Muscle of leg (tissue), 11 donors: ENCODE measurements around the gene SETBP1. TPM values are rescaled to one million over a fixed set of nuclear protein-coding genes. Genes with fewer than 3 reads are reported as not detected.

Source experiments
- DNase-seq: peaks from one replicate; pipeline ENCODE4 v3.0.0; 2013
- H3K27ac ChIP-seq: one replicate; pipeline ENCODE4 v1.5.1; 2013; ENCODE audit warnings: mild to moderate bottlenecking, low read length, control low read depth
- H3K27me3 ChIP-seq: one replicate; pipeline ENCODE4 v1.6.1; 2013; ENCODE audit warnings: low read length; ENCODE audit not compliant: control insufficient read depth, insufficient read depth
- H3K36me3 ChIP-seq: one replicate; pipeline ENCODE4 v1.6.1; 2013; ENCODE audit warnings: low read length; ENCODE audit not compliant: control insufficient read depth, insufficient read depth
- H3K4me1 ChIP-seq: one replicate; pipeline ENCODE4 v1.6.1; 2013; ENCODE audit warnings: low read length; ENCODE audit not compliant: control insufficient read depth, insufficient read depth
- H3K4me3 ChIP-seq: one replicate; pipeline ENCODE4 v1.5.1; 2013; ENCODE audit warnings: low read length, control low read depth
- H3K9me3 ChIP-seq: replicated peaks from 2 replicates; pipeline ENCODE4 v1.6.1; 2013; ENCODE audit warnings: low read depth, low read length; ENCODE audit not compliant: control insufficient read depth
- WGBS: methylation state at CpG from one replicate; pipeline ENCODE4 v1.1.5; 2013; ENCODE audit warnings: missing lambda C conversion rate; ENCODE audit not compliant: insufficient coverage; 5-methylcytosine and 5-hydroxymethylcytosine counted together
- polyA plus RNA-seq, 8 donors: library from polyadenylated mRNA; unstranded; fragments of 120-200 nt; gene quantifications; one replicate each; pipeline versions ENCODE4 v1.2.1 to v1.2.3, GENCODE V29; 2013; ENCODE audit warnings: inconsistent platforms in 1 of 8, low replicate concordance in 1 of 8; ENCODE audit not compliant: insufficient read length in 8 of 8, insufficient read depth in 1 of 8
- total RNA-seq: library from RNA; stranded (reverse); fragments of 120-200 nt; gene quantifications from one replicate; pipeline ENCODE4 v1.2.4, GENCODE V29; 2013

The SETBP1 gene
- total and polyA plus RNA-seq, 9 donors = 11.0 to 20.5 (median 16.8) TPM

DNA sequence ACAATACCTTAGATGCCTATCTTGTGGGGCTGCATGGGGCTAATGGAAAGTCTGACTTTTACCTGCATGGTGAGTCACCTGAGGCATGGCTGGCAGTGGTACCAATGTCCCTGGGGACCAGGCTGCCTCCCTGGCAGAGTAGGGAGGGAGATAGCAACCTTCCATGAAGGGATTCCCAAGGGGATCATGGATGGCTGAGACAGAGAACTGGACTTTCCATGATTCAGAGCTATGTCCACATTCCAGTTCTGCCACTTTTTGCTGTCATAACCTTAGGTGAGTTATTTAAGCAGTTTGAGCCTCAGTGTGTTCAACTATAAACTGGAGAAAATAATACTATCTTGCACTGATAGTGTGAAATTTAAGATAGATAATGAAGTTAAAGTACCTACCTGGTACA, 178.6 kb downstream of the SETBP1 start:
- H3K27ac ChIP-seq = no peak overlapping the region
- no peaks in the 10 kb centered on the region for H3K27me3 ChIP-seq
- no peak for DNase-seq
- H3K9me3 ChIP-seq = no peaks in the 10 kb centered on the region
- peaks cover 30% of the 10 kb centered on the region for H3K4me1 ChIP-seq
- H3K36me3 ChIP-seq = peaks cover 2% of the 10 kb centered on the region
- no peak overlapping the region for H3K4me3 ChIP-seq

DNA sequence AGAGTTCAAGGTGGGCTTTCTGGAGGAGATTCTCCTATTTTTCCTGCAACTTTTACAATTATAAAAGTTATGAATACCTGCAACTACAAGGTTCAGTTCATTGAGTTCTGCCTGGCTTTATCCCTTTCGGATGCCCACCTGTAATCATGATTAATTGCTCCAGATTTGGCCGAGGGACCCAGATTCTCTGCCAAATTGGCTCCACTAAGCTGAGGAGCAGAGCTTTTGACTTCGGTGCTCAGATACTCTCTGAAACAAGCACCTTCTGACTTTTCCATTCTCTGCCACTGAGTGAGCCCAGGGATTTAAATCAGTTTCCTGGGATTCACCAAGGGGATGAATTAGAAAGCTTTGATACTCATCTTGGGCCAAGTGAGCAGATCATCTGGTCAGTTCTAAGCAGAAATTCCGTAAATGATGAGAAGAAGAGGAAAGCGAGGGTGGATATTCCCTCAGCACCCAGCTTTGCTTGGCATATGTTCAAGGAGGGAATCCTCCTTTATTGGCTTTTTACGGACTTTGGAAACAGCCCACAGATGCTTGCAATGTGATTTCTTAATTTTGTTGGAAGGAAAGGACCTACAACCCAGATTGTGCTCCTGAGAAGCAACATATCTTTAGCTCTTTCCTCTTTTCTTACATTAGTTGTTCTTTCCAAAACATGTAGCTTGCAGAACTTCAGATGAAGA, 179.2 kb downstream of the SETBP1 start:
- peaks cover 34% of the 10 kb centered on the region for H3K4me1 ChIP-seq

DNA sequence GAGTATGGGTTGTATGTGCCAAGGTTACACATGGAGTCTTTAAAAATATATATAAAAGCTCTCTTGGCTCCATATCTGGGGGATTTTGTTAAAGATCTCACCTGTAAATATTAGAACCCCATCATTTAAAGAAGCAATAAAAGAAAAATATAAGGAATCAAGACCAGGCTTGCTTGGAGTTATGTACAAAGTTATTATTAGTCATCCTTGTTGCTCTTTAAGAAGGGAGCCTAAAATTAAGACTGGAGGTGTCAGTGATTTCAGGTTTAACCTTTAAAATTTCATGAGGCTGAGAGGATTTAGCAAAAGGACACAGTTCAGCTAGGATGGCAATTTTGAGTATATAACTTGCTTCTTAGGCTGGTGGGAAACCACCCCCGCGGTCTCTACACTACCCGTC, 181.4 kb downstream of the SETBP1 start:
- Histone ChIP-seq H3K4me3 (no peak overlapping the region), H3K9me3 (no peaks in the 10 kb centered on the region), H3K27ac (no peak overlapping the region), H3K4me1 (peaks cover 31% of the 10 kb centered on the region), H3K36me3 (no peaks in the 10 kb centered on the region), H3K27me3 (no peaks in the 10 kb centered on the region)
- WGBS = no CpG with 5 or more reads among the region's 3 CpGs
- no peak for DNase-seq

More for the DNA sequence above, 179.2 kb downstream of the SETBP1 start:
- H3K9me3 ChIP-seq = no peaks in the 10 kb centered on the region
- no peak overlapping the region for H3K27ac ChIP-seq
- 36% methylated on average over 5 of the region's 6 CpGs for WGBS
- H3K4me3 ChIP-seq = no peak overlapping the region
- H3K27me3 ChIP-seq = no peaks in the 10 kb centered on the region
- peak; percentile 90 for DNase-seq
- peaks cover 2% of the 10 kb centered on the region for H3K36me3 ChIP-seq

DNA sequence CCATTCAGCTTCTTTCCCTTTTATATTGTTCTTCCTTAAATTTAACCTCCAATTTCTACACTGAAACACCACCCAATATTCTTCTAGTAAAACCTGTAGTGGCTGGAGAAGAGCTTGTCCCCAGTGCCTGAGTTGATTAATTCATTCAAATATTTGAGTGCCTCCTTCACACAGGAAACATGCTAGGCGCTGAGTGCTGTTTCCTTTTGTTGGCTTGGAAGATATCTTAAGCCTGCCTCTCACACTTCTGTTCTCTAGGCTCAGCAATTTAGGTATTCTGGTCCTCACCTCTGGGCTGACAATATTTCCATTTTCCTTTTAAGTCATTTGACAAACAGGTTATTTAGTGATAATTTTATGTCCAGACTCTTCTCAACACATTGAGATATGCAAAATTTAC, 185.4 kb downstream of the SETBP1 start:
- Histone ChIP-seq H3K4me3 (no peak overlapping the region), H3K9me3 (no peaks in the 10 kb centered on the region), H3K4me1 (peaks cover 13% of the 10 kb centered on the region), H3K27me3 (no peaks in the 10 kb centered on the region), H3K36me3 (peaks cover 10% of the 10 kb centered on the region), H3K27ac (no peak overlapping the region)
- DNase-seq = no peak
- WGBS = no CpG with 5 or more reads among the region's 1 CpG

DNA sequence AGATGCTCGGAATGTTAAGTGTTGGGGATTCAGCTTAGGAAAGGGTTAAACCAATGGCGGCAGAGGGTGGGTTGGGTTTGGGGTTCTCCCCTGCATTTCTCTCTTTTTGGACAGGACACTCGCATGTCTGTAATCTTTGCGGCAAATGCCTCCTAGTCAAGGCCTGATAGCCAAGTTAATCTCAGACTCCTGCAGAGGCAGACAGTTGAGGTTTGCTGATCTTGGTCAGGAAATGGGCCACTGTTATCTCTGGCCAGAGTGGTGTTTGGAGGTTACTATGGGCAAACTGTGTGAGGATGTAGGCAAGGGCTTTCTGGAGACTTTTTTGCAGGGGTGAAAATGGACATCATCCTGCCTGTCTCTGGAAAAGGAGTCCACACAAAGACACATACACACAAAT, 188.8 kb downstream of the SETBP1 start:
- Histone ChIP-seq H3K27ac (no peak overlapping the region), H3K27me3 (no peaks in the 10 kb centered on the region), H3K9me3 (no peaks in the 10 kb centered on the region), H3K4me3 (no peak overlapping the region), H3K36me3 (peaks cover 14% of the 10 kb centered on the region), H3K4me1 (peaks cover 1% of the 10 kb centered on the region)
- no peak for DNase-seq
- WGBS = 80% methylated on average over 3 of the region's 4 CpGs

DNA sequence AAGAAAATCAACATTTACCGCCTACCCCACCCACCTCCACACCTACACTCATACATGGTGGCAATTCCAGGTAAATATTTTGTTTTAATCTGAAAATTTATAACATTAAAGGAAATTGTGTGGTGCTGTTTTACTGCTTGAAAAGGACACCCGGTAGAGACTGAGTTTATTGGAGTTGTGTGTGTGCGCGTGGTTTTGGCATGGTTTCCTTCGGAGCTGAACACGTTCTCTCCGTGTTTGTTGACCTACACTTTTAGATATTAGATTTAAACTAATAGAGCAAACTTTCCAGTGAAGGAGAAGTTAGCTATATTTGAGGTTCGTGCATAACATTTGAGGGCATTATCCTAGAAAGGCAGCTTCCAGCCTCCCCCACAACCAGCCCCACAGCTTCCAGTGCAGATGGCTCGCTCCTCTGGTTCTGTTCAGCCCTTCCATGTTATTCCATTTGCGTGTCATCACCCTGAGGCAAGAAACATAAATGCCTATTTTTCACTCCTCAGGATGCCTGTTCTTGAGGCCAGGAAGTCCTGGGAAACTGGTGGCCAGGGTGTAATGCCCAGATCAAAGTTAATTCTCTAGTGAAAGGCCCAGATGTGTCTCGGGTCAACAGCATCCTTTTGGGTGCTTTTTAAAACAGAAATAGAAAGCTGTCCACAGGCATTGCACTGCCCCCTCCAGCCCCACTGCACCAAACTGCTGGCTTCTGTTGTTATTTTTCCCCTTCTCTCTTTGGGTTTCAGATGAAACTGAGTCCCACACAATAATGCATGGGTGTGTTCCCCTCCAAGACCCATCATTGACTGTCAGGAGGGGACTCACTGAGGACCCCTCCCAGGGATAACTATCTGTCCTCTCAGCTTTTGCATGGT, 190.2 kb downstream of the SETBP1 start:
- Histone ChIP-seq H3K27me3 (no peaks in the 10 kb centered on the region), H3K36me3 (peaks cover 17% of the 10 kb centered on the region), H3K9me3 (no peaks in the 10 kb centered on the region), H3K4me1 (no peaks in the 10 kb centered on the region), H3K4me3 (no peak overlapping the region), H3K27ac (no peak overlapping the region)
- DNase-seq = no peak
- WGBS = 77% methylated on average over 4 of the region's 11 CpGs

DNA sequence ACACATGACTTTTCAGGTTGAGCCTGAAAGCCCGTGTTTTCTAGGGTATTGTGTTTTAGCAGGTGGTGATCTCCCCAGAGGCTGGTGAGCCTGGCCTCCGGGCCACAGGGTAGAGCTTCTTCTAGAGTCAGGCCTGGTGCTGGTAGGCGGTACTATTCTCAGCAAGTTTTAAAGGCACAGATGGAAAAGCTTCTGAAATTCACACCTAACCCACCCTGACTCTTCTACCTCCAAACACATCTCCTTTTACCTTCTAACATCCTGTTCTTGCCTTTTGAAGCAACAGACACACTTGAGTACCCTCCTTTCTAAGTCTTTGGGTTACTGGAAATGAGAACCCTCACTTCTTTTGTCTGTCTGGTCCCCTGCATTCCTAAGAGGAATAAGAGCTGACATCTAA, 191.1 kb downstream of the SETBP1 start:
- Histone ChIP-seq H3K27ac (no peak overlapping the region), H3K36me3 (peaks cover 17% of the 10 kb centered on the region), H3K9me3 (no peaks in the 10 kb centered on the region), H3K27me3 (no peaks in the 10 kb centered on the region), H3K4me3 (no peak overlapping the region), H3K4me1 (no peaks in the 10 kb centered on the region)
- no peak for DNase-seq
- 73% methylated on average over 2 of the region's 3 CpGs for WGBS

DNA sequence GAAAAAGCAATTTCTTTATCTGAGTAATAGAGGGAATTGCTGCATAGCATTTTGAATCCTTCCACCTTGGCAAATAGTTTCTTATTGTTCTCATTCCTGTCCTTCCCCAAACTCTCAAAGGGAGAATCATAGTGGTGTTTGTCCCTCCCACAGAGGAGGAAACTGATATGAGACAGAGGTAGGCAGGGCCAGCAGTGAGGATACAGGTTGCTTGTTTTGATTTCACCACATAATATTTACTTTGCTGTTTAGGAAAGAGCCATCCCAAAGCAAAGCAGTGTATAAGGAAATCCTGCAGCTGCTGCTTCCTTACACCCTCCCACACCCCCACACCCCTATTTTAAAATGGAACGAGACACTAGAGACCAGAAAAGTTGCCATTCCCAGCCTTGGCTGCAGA, 195.3 kb downstream of the SETBP1 start:
- H3K27ac ChIP-seq = no peak overlapping the region
- no peaks in the 10 kb centered on the region for H3K4me1 ChIP-seq
- WGBS = no CpG with 5 or more reads among the region's 1 CpG
- DNase-seq = no peak
- no peak overlapping the region for H3K4me3 ChIP-seq
- no peaks in the 10 kb centered on the region for H3K27me3 ChIP-seq
- no peaks in the 10 kb centered on the region for H3K9me3 ChIP-seq
- peaks cover 7% of the 10 kb centered on the region for H3K36me3 ChIP-seq

DNA sequence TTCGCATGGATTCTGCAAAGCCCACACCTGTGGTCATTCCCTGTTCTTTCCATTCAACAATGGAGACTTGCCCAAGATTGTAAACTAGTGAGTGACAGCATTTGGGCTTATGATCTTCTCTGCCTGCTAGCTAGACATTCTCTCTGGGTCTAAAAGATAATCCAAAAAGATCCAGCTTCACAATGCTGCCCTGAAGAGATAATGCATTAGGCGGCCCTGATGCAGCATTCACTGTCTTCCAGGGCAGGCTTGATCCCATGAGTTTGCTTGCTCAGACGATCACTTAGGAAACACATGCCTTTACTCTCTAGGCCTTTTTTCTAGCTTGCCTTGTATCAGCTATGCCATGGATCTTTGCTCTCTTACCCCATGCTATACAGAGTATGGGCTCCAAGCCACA, 196.1 kb downstream of the SETBP1 start:
- Histone ChIP-seq H3K9me3 (no peaks in the 10 kb centered on the region), H3K27me3 (no peaks in the 10 kb centered on the region), H3K4me1 (peaks cover 5% of the 10 kb centered on the region), H3K4me3 (no peak overlapping the region), H3K36me3 (peaks cover 5% of the 10 kb centered on the region), H3K27ac (no peak overlapping the region)
- DNase-seq = no peak
- 78% methylated on average over 3 of the region's 3 CpGs for WGBS

DNA sequence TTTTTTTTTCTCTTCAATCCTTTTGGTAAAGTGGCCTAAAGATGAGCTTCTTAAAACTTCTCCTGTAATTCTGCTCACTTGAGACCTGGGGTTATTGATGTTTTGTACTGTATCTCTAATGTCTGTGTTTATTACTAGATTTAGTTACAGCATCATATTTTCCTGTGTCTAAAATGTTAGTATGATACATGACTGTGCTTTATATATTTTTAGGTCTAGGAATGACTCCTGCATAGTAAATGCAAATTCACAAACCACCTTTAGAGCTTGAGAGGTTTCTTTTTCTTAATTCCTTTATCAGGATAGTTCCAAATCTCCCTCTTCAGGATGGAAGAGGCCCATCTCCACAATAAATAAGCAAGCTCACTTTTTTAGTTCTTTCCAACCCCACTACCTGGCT, 197.6 kb downstream of the SETBP1 start:
- Histone ChIP-seq H3K36me3 (peaks cover 4% of the 10 kb centered on the region), H3K27ac (no peak overlapping the region), H3K9me3 (no peaks in the 10 kb centered on the region), H3K4me3 (no peak overlapping the region), H3K27me3 (no peaks in the 10 kb centered on the region), H3K4me1 (peaks cover 15% of the 10 kb centered on the region)
- DNase-seq = no peak
